ENCODE measurements around the gene ATIC.
"Not testable (repeated sequence)": the region's sequence is repeated elsewhere in the genome, so short reads cannot be mapped to it uniquely, and the experiment has no call there.

Gene ATIC

DNA sequence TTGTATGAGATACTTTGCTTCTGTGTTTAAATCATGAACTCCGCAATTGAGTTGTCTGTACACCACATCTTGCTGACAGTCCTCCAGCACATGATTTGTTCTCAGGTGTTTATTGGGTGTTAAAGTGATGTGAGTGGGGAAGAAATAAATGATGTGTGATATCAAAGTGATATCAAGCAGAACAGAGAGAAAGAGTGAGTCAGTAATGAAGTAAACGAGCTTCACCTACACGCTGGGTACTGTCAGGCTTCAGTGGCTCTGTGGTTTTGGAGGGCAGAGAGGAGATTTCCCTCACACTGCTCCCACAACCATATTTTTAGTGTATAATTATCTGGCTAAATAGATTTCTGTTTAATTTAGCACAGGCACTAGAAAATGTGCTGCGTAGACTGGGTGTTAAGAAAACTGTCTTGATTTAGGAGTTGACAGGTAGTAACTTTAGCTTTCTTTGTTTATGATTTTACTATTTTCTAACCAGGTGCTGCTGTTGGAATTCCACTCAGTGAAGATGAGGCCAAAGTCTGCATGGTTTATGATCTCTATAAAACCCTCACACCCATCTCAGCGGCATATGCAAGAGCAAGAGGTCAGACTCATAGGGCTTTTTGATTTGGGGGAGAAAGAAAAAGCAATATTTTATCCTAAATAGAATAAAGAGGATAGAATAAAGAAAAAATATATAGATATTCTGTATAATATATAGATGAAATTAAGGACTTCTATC lies 21.2 kb downstream of the ATIC start:
- Mint-ChIP-seq H3K9me3 (no peaks in the 10 kb centered on the region), H3K4me1 (ENCODE audit: low read depth) (peaks cover 31% of the 10 kb centered on the region), H3K36me3 (ENCODE audit: low read depth) (peaks cover 93% of the 10 kb centered on the region), H3K4me3 (no peak overlapping the region), H3K27me3 (no peaks in the 10 kb centered on the region), H3K27ac (no peak overlapping the region)
- DNase-seq, result no peak

DNA sequence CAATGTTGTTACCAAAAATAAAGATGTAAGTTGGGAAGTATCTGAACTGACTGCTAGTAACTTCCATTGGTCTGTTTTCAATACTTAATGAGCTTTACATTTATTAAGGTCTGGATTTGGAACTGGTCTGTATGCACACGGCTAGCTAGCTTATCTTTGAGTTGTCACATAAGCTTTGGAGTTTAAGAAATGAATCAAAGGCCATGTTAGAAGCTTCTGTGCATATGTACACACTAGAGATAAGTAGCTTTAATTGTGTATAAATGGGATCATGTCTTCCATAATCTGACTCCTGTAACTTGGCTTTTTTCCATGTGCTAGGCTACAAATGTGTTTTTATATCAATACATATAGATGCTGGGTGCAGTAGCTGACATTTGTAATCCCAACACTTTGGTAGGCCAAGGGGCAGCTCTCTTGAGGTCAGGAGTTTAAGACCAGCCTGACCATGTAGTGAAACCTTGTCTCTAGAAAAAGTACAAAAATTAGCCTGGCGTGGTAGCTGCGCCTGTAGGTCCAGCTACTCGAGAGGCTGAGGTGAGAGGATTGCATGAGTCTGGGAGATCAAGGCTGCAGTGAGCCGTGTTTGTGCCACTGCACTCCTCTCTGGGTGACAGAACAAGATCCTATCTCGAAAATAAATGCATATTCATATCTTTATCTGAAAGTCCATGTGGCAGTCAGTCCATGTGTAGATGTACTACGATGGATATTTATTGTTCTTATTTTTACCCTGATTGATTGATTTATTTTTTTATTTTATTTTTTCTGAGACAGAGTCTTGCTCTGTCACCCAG lies 27.2 kb downstream of the ATIC start:
- DNase-seq, result no peak
- peaks cover 95% of the 10 kb centered on the region for H3K36me3 Mint-ChIP-seq (ENCODE audit: low read depth)
- no peaks in the 10 kb centered on the region for H3K27me3 Mint-ChIP-seq
- no peaks in the 10 kb centered on the region for H3K9me3 Mint-ChIP-seq
- H3K27ac Mint-ChIP-seq, result no peak overlapping the region
- H3K4me3 Mint-ChIP-seq, result no peak overlapping the region
- no peaks in the 10 kb centered on the region for H3K4me1 Mint-ChIP-seq (ENCODE audit: low read depth)

DNA sequence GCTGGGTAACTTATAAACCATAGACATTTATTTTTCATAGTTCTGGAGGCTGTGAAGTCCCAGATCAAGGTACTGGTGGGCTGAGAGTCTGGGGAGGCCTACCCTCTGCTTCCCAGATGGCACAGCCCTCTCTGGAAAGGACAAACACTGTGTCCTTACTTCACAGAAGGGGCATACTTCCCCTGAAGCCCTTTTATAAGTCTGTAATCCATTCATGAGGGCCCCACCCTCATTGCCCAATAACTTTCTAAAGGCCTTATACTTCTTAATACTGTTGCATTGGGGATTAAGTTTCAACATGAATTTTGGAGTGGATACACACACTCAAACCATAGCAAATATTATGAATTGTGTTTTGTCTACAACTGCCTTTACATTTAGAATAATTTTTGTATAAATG lies 36.0 kb downstream of the ATIC start:
- no peak for DNase-seq
- peaks cover 94% of the 10 kb centered on the region for H3K36me3 Mint-ChIP-seq (ENCODE audit: low read depth)
- H3K27me3 Mint-ChIP-seq, result no peaks in the 10 kb centered on the region
- H3K4me3 Mint-ChIP-seq, result no peak overlapping the region
- H3K4me1 Mint-ChIP-seq (ENCODE audit: low read depth), result no peaks in the 10 kb centered on the region
- no peak overlapping the region for H3K27ac Mint-ChIP-seq
- no peaks in the 10 kb centered on the region for H3K9me3 Mint-ChIP-seq

DNA sequence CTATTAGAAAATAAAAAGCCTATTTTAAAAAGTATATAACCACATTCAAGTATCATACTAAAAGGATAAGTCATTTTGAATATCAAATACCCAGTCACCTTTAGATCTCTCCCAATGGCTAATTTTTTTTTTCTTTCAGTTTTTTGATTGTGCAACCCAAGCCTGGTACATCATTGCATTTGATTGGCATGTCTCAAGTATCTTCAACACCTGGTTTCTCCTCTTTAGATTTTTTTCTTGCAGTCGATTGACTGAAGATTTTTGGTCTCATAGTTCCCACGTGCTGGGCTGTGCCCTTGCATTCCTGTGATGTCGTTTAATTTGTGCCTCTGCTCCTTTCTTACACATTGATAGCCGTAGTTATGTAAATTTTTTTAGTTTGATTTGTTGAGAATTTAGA lies 40.7 kb downstream of the ATIC start:
- Mint-ChIP-seq H3K4me3 (no peak overlapping the region), H3K27ac (no peak overlapping the region), H3K27me3 (no peaks in the 10 kb centered on the region), H3K4me1 (ENCODE audit: low read depth) (no peaks in the 10 kb centered on the region), H3K36me3 (ENCODE audit: low read depth) (peaks cover 90% of the 10 kb centered on the region), H3K9me3 (no peaks in the 10 kb centered on the region)
- no peak for DNase-seq

DNA sequence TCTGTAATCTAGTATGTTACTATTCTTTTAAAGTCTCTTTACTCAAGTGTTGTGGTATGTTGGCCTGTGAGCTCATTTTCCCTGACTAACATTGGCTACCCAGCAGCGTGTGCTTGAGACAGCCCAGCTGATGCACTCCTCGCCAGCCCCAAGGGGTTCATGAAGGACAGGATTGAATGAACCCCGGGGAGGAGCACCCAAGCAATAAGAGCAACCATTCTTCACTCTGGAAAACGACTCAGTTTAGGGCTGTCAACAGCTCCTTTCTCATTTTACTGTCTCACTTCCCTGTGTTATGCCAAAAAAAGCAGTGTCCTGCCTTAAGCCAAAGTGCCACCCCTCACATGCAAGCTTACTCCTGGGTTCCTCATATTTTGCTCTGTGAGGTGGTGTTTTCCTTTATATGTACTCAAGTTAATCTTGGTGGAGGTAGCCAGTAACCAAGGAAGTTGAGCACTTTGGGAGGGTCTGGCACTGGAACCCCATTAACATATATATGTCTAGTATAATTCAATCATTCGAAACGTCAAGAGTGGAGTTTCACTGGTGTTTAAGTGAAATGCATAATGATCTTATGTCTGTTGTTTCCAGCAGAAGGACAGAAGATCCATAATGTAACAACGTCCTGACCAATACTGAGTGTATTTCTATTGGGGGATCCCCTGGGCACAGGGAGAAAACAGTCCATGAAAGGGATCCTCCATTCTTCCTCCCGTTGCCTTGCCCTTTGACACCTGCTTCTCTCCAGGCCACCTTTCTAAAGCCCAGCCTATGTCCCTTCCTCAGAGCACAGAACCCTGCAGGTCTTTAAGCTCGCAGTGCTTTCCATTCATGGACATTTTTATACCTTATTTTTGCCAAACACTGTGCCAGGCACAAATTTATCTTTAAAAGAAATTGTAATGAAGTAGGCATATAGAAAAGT lies 43.2 kb downstream of the ATIC start:
- no peaks in the 10 kb centered on the region for H3K4me1 Mint-ChIP-seq (ENCODE audit: low read depth)
- no peaks in the 10 kb centered on the region for H3K9me3 Mint-ChIP-seq
- H3K27me3 Mint-ChIP-seq, result no peaks in the 10 kb centered on the region
- DNase-seq, result no peak
- no peak overlapping the region for H3K4me3 Mint-ChIP-seq
- no peak overlapping the region for H3K27ac Mint-ChIP-seq
- peaks cover 89% of the 10 kb centered on the region for H3K36me3 Mint-ChIP-seq (ENCODE audit: low read depth)

DNA sequence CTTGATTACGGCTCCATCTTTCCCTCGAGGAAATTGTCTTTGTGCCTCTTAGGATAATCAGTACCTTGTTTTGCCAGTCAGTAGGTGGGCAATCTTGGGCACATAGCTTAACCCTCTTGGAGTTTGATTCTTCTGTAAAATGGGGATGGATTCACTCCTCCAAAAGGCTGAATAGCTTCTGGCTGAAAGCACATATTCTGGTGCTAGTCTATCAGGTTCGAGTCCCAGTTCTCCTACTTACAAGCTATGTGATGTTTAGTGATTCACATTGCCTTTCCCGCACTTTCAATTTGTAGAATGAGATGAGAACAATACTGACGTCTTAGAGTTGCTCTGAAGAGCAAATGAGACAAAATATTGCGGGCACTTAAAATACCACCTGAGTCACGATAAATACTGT lies 43.9 kb downstream of the ATIC start:
- Mint-ChIP-seq H3K27ac (no peak overlapping the region), H3K4me1 (ENCODE audit: low read depth) (no peaks in the 10 kb centered on the region), H3K4me3 (no peak overlapping the region), H3K36me3 (ENCODE audit: low read depth) (peaks cover 89% of the 10 kb centered on the region), H3K27me3 (no peaks in the 10 kb centered on the region), H3K9me3 (no peaks in the 10 kb centered on the region)
- no peak for DNase-seq

DNA sequence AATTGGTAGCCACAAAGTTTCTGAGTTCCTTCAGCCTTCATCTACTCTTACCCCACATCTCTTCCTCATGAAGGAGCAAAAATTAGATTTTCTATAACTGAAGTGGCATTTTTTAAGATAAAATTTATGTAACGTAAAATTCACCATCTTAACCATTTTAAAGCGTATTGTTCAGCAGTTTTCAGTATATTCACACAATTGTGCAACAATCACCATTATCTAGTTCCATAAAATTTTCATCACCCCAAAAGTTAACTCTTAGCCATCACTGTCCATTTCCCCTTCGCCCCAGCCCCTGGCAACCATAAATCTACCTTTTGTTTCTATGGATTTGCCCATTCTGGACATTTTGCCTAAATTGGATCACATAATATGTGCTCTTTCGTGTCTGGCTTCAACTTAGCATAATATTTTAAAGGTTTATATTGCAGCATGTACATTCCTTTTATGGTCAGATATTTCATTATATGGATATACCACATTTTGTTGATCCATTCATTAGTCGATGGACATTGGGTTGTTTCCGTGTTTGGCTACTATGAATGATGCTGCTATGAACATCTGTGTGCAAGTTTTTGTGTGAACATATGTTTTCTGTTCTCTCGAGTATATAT lies 44.6 kb downstream of the ATIC start:
- Mint-ChIP-seq H3K4me1 (ENCODE audit: low read depth) (no peaks in the 10 kb centered on the region), H3K4me3 (no peak overlapping the region), H3K27ac (no peak overlapping the region), H3K36me3 (ENCODE audit: low read depth) (peaks cover 89% of the 10 kb centered on the region), H3K9me3 (no peaks in the 10 kb centered on the region), H3K27me3 (no peaks in the 10 kb centered on the region)
- DNase-seq, result no peak

DNA sequence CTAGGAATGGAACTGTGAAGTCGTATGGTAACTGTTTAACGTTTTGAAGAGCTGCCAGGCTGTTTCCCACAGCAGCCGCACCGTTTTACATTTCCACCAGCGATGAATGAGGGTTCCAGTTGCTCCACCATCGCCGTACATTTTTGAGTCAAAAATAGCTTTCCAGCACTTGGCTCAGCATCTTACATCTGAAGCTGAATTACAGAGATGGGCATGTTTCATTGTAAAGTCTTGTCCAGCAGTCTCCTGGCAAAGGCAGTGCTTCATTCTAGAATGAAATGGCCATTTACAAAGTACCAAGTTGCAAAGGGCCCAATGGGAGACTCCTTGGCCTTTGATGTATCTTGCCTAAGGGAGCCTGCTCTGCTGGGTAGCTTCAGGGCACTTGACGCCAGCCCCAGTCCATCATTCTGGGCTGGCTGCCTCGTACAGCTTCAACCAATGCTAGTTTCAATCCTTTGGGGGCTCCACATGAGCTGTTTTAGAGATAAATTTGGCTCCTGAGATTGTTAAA lies 45.1 kb downstream of the ATIC start:
- no peaks in the 10 kb centered on the region for H3K9me3 Mint-ChIP-seq
- H3K27me3 Mint-ChIP-seq, result no peaks in the 10 kb centered on the region
- H3K27ac Mint-ChIP-seq, result no peak overlapping the region
- H3K4me3 Mint-ChIP-seq, result no peak overlapping the region
- DNase-seq, result no peak
- no peaks in the 10 kb centered on the region for H3K4me1 Mint-ChIP-seq (ENCODE audit: low read depth)
- peaks cover 87% of the 10 kb centered on the region for H3K36me3 Mint-ChIP-seq (ENCODE audit: low read depth)

DNA sequence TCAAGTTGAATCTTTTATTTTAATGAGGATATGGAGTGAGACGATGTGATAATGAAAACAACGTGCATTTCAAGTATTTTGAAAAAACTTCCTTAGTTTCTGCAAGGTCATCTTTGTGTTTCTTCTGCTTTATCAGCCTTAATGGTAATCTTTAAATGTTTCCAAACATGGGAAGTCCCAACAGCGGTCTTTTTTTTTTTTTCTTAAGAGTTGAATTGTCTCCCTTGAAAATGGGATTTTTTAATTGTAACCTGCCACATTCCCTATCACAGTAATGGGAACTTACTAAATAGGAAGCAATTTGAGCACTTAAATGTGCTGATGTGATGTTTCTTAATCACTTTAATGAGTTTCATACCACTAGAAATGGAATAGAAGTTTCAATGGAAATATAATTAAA lies 45.8 kb downstream of the ATIC start:
- no peak for DNase-seq
- H3K4me1 Mint-ChIP-seq (ENCODE audit: low read depth), result no peaks in the 10 kb centered on the region
- H3K27ac Mint-ChIP-seq, result no peak overlapping the region

DNA sequence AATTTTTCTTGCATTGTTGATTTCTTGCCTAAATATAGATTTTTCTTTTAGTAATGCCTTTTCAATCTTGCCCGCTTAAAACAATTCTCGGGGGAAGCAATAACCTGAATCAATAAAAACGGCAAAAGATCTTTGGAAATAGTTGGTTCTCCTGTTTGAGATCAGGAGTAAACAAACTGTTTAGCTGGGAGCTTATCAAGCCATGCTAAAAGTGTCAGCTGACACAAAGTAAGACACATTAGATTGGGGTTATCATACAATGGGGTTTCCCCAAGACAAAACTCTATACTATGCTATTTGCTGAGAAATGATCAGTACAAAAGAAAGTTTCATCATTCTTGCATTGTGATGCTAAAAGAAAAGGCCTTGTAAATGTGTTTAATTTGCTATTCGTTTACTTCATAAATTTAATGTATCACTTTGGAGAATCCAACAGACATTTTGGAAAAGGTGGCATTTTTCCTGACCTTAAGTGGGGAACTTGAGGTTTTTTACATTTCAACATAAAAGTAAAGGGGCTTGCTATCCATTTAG lies 46.5 kb downstream of the ATIC start:
- Mint-ChIP-seq H3K4me1 (ENCODE audit: low read depth) (no peaks in the 10 kb centered on the region), H3K9me3 (no peaks in the 10 kb centered on the region), H3K4me3 (no peak overlapping the region), H3K36me3 (ENCODE audit: low read depth) (peaks cover 90% of the 10 kb centered on the region), H3K27ac (no peak overlapping the region), H3K27me3 (no peaks in the 10 kb centered on the region)
- DNase-seq, result no peak

More for the DNA sequence above, 45.8 kb downstream of the ATIC start:
- Mint-ChIP-seq H3K36me3 (ENCODE audit: low read depth) (peaks cover 91% of the 10 kb centered on the region), H3K27me3 (no peaks in the 10 kb centered on the region), H3K4me3 (no peak overlapping the region), H3K9me3 (no peaks in the 10 kb centered on the region)

DNA sequence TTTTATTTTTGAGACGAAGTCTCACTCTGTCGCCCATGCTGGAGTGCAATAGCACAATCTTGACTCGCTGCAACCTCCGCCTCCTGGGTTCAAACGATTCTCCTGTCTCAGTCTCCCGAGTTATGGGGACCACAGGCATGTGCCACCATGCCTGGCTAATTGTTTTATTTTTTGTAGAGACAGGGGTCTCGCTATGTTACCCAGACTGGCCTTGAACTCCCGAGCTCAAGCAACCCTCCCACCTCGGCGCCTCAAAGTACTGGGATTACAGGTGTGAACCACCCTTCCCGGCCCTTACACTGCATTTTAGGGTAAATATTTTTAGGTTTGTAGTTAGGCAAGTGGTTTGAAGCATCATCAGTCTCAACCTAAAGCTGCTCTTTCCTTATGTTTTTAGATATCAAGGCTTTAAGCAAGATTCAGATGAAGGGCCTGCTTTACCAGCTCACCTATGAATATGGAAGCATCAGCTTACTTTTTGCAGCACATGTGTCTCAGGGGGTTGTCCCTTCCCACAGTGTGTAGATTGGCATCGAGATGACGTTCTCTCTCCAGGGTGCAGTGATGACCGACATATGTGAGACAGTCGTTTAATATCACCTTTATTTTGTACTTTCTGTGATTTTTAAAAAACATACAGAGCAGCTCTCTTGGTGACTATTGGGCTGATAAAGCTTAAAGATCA lies 47.2 kb downstream of the ATIC start:
- no peak for DNase-seq
- H3K27ac Mint-ChIP-seq, result no peak overlapping the region
- peaks cover 93% of the 10 kb centered on the region for H3K36me3 Mint-ChIP-seq (ENCODE audit: low read depth)
- H3K4me1 Mint-ChIP-seq (ENCODE audit: low read depth), result no peaks in the 10 kb centered on the region
- H3K4me3 Mint-ChIP-seq, result no peak overlapping the region
- H3K9me3 Mint-ChIP-seq, result no peaks in the 10 kb centered on the region
- no peaks in the 10 kb centered on the region for H3K27me3 Mint-ChIP-seq

DNA sequence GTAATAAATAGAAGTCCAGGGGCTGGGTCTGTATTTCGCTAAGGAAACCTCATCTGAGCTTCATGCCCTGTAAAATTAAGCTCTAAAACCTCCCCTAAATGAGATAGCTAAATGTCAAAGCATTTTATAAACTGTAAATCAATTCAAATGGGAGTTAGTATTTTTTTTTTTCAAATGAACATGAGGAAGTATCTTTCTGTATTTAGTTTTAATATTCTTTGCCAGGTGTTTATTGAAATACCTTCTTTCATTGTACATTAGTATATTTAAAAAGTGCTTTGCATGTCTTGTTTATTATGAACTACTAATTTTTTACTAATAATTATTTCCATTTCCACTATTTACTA lies 47.7 kb downstream of the ATIC start:
- H3K27me3 Mint-ChIP-seq, result no peaks in the 10 kb centered on the region
- H3K4me1 Mint-ChIP-seq (ENCODE audit: low read depth), result no peaks in the 10 kb centered on the region

DNA sequence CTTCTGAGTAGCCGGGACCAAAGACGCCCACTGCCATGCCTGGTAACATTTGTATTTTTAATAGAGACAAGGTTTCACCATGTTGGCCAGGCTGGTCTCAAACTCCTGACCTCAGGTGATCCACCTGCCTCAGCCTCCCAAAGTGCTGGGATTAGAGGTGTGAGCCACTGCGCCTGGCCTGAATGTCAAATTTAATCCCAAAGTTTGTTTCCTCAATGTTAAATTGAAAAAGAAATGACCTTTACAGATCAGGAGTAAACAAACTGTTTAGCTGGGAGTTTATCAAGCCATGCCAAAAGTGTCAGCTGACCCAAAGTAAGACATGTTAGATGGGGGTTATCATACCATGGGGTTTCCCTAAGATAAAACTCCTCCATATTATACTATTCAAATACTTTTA lies 48.2 kb downstream of the ATIC start:
- not testable (repeated sequence) for H3K4me1 Mint-ChIP-seq (ENCODE audit: low read depth); H3K27me3 Mint-ChIP-seq; H3K9me3 Mint-ChIP-seq; H3K4me3 Mint-ChIP-seq; H3K27ac Mint-ChIP-seq; DNase-seq
- peaks cover 93% of the 10 kb centered on the region for H3K36me3 Mint-ChIP-seq (ENCODE audit: low read depth)

More for the DNA sequence above, 47.7 kb downstream of the ATIC start:
- Mint-ChIP-seq H3K36me3 (ENCODE audit: low read depth) (peaks cover 93% of the 10 kb centered on the region), H3K27ac (no peak overlapping the region), H3K9me3 (no peaks in the 10 kb centered on the region), H3K4me3 (no peak overlapping the region)
- no peak for DNase-seq
